HG03571 (cell line): Measurements from ENCODE around the gene SNX32.
A peak's percentile ranks its signal among the peaks of the same experiment; 100 is the strongest.

ENCODE experiments used
- ATAC-seq: cut with Tn5 transposase; IDR thresholded peaks from one replicate; pipeline ENCODE4 v1.9.1; 2021; ENCODE audit not compliant: unreplicated experiment

Gene SNX32

GRCh38 chr11:65833297-65834030 is at the start of gene SNX32:
SNX32 (plus strand) TSS chr11:65833963; CDS start chr11:65834066, 103 bp downstream.
- peak; percentile 60 for ATAC-seq

- ATAC-seq, result no peak
Measured at GRCh38 chr11:65785319-65786007, 48.3 kb upstream of the SNX32 start.

- ATAC-seq, result no peak
Measured at GRCh38 chr11:65786008-65786785, 47.6 kb upstream of the SNX32 start.

GRCh38 chr11:65786786-65787636 is 46.8 kb upstream of the SNX32 start, which contains the start of gene OVOL1:
OVOL1 (plus strand) TSS chr11:65787063; CDS start chr11:65787374, 311 bp downstream.
- no peak for ATAC-seq

GRCh38 chr11:65787649-65788622 is 45.8 kb upstream of the SNX32 start:
- no peak for ATAC-seq

- no peak for ATAC-seq
Measured at GRCh38 chr11:65788821-65789220, 44.9 kb upstream of the SNX32 start.

GRCh38 chr11:65789230-65790103 is 44.3 kb upstream of the SNX32 start:
- ATAC-seq, result no peak

GRCh38 chr11:65790104-65790901 is 43.5 kb upstream of the SNX32 start:
- ATAC-seq, result no peak

GRCh38 chr11:65790902-65791650 is 42.7 kb upstream of the SNX32 start:
- no peak for ATAC-seq

- no peak for ATAC-seq
Measured at GRCh38 chr11:65791719-65792213, 42.0 kb upstream of the SNX32 start.

GRCh38 chr11:65792456-65792855 is 41.3 kb upstream of the SNX32 start:
- ATAC-seq, result no peak

- ATAC-seq, result no peak
Measured at GRCh38 chr11:65793144-65793581, 40.6 kb upstream of the SNX32 start.

- no peak for ATAC-seq
Measured at GRCh38 chr11:65793625-65794400, 40.0 kb upstream of the SNX32 start.

- ATAC-seq, result no peak
Measured at GRCh38 chr11:65794570-65795510, 38.9 kb upstream of the SNX32 start.
